ENCODE results near the gene HOXC5.

The HOXC5 gene

DNA sequence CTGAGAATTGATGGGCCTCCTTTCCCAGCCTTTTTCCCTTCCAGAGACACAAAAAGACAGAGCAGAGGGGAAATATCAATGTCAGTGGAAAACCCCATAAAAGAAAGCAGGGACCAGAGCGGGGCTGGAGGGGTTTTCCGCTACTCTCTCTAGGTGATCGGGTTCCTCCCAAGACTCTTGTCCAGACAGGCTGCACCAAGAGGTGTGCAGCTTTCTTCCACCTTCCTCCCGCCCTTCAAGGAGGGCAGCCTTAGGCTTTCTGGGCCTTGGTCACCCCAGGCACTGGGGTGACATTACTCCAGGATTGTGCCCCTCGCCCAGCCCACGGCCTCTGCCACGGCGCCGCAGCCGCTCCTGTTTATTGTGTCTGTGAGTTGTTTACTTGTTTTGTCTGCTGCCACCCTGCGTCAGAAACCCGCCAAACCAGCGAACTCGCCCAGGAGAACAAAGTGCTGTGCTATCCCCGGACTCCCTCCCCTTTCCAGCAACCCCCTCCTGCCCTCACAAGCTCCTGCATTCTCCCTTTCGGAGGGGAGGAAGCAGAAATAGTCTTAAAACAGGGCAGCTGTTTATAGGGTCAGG, 11.3 kb upstream of the HOXC5 start:
- DNase-seq, result no peak

DNA sequence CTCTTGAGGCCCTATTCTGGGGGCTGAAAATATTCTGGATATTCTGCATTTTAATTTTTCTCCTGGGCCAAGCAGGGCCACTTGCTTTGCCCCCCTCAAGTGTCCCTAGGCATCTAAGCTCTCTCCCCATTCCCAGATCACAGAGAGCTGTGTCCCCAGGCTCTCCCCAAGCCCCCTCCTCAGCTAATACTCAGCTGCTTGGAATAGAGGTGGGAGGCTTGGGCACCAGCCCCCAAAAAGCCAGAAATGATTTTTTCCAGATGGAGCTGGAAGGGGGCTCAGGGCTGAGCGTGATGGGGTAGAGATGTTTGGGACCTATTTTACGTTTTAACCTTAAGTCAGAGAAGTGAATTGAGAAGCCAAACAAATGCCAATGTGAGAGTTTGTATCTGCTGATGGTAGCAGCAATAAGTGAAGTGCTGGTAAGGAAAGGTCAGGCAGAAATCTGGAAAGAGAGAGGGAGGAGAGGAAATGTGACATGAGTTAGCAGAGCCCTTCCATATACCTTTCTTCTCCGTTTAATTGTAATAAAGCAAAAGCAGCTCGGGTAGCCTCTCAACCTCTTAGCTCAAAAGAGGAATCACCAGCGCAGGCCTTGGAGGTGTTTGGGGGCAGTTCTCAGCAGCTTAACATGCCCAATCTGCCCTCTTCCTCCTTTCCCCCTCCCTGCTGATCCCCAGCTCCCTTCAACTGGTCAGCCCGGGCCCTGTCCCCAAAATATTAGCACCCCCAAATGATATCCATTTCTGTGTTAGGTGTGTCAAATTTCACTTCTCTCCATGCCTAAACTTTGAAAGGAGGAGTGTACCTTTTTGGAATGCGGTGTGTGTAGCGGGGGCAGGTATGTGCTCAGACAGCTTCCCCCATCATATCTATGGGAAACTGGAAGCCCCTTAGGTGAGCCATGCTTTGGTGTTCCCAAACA, 9.6 kb upstream of the HOXC5 start:
- DNase-seq, result no peak

DNA sequence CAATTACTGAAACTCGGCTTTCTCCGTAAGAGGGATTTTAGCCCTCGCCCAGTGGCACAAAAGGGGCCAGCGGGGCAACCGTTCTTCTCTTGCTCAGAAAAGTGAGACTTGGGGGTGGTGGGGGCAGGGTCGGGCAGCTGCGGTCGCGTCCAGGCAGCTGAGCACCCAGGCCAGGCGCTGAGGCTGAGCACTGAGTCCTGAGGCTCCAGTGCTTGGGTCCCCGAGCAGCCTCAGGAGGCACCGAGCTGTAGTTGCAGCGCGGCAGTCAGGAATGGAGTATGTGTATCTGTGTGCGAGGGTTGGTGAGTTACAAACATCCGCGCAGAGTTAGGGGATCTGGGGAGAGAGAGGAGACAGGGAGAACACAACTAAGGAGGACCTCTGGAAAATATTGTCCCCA, 8.7 kb upstream of the HOXC5 start:
- no peak for DNase-seq

DNA sequence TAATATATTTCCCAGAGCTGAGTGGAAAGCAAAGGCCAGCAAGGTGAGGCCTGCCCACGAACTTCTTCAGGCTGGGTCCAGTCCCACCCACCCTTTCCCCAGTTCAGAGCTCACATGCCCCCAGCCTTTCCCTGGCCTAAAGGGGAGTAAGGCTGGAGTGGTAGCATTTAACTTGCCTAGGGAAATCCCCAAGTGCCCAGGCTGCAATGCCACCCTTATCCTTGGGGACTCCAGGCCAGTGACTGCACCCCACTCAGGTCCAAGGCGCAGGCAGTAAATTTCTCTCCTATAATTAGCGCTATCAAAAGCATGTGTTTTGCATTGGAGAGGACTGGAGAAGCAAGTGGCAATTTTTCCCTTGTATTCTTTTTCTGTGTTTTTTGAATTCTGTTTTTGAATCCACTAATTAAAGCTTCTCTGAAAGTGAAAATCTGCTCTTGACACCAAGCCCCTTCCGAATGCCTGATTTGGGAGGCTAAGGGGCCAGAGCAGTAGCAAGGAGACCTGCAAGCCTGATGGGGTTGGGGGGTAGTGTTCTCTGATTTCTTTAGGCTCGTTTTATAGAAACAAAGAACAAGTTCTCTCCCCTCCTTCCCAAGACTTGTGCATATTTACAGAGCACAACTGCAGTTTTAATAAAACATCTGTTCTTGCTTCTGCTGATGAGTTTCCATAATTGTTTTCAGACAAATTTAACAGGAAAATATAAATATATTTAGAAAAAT, 8.1 kb upstream of the HOXC5 start:
- DNase-seq, result no peak

DNA sequence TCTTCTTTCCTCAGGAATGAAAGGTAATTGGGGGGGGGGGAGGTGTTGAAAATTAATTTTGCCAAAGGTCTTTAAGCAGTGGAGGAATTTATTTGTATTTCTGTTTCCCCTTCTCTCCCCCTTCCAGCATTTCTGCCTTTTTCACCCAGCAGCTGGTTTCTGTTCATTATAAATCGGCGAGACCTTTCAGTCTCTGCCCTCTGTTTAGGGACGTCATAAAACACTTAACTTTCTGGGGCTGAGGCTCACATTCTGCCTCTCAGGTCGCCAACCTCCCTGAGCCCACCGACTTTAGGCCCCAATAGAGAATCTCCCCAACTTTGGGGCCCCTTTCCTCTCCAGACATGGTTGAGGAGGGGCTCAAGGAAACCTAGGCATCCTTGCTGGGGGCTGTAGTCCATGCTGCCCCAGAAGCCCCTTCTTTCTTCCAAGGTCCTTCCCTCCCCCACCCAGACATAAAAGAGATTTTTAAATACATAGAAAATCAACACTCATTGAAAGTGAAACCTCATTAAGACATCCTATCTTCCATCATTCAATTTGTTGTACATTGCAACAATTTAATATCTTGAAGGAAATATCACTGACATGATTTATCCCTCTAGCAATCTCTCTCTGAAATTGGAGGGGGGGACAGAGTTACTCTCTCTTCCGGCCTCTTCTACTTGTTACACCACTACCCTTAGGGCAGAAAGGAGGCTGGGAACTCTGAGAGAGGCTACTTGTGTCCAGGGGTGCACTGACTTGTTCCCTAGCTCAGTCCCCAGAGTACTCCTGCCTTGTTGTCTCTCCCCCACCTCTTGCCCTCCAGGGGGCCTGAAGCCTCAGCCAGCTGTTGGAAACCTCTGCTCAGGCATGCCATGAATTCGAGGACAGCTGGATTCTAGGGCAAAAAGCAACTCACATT, 7.1 kb upstream of the HOXC5 start:
- no peak for DNase-seq

DNA sequence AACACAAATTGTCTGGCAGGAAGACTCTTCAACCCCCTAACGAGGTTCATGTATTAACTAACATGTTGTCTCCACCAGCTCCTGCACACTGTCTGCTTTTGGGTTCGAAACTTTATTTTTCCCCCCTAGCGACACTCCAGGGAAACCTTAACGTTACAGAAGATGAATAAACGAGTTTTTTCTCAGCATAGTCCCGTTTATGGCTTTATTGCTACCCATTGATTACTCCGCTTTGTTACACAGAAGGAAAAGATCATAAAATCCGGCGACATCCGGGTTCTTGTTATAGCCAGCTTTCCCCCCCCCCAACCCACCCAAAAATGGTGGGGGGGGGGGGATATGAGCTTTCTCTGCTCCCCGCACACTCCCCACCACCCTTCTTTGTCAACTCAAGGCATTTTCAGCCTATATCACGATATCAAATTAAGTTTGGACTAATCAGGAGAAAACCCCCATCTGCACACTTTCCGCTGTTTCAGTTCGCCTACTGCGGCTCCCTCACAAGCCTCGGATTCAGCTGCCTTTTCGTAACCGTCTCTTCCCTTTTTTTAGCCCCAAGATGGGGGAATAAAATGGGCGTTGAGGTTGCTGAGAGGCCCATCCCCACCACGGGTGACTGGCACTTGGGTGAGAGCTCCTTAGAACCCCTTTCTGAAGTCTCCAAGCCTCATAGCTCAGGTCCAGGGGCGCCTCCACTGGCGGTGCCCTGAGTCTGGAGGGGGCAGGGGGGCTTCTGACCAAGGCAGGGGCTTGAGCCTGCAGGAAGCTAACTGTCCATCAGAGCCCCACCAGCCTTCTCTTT, 6.0 kb upstream of the HOXC5 start:
- DNase-seq, result no peak

DNA sequence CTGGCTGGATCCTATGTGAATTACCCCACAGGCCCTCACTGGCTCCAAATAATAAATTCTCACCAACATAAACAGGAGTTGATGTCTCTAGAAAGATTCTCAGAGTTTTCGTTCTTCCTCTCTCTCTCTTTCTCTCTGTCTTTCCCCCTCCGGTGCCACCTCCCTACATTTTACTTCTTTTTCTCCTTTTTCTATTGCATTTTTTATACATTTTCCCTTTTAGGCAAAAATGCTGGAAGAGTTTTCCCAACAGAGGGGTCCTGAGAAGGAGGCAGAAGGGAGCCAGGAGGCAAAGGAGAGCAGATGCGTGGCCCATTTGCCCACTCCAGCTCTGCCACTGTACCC, 5.4 kb upstream of the HOXC5 start:
- no peak for DNase-seq

DNA sequence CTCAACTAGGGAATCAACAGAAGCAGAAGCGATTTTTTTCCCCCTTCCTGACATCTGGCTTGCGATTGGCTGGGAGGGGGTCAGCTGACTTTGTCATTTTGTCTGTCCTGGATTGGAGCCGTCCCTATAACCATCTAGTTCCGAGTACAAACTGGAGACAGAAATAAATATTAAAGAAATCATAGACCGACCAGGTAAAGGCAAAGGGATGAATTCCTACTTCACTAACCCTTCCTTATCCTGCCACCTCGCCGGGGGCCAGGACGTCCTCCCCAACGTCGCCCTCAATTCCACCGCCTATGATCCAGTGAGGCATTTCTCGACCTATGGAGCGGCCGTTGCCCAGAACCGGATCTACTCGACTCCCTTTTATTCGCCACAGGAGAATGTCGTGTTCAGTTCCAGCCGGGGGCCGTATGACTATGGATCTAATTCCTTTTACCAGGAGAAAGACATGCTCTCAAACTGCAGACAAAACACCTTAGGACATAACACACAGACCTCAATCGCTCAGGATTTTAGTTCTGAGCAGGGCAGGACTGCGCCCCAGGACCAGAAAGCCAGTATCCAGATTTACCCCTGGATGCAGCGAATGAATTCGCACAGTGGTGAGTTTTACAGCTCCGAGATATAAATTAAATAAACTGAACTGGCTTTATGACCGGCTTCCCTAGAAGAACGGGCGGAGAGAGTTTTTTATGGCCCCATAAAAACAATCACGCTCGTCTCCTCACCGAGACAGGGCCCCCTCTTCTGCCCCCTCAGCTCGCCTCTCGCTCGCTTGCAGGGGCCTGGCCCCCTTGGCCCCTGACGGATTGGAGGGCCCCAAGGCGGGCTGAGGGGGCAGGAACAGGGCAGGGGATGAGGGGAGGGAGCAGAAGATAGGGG, 4.3 kb upstream of the HOXC5 start, which contains the start of gene HOXC6:
TSS of gene HOXC6 (plus strand) at position 127 of the 888 bp plus-strand sequence. CDS start at position 209, 82 bp downstream.
- DNase-seq, result no peak

DNA sequence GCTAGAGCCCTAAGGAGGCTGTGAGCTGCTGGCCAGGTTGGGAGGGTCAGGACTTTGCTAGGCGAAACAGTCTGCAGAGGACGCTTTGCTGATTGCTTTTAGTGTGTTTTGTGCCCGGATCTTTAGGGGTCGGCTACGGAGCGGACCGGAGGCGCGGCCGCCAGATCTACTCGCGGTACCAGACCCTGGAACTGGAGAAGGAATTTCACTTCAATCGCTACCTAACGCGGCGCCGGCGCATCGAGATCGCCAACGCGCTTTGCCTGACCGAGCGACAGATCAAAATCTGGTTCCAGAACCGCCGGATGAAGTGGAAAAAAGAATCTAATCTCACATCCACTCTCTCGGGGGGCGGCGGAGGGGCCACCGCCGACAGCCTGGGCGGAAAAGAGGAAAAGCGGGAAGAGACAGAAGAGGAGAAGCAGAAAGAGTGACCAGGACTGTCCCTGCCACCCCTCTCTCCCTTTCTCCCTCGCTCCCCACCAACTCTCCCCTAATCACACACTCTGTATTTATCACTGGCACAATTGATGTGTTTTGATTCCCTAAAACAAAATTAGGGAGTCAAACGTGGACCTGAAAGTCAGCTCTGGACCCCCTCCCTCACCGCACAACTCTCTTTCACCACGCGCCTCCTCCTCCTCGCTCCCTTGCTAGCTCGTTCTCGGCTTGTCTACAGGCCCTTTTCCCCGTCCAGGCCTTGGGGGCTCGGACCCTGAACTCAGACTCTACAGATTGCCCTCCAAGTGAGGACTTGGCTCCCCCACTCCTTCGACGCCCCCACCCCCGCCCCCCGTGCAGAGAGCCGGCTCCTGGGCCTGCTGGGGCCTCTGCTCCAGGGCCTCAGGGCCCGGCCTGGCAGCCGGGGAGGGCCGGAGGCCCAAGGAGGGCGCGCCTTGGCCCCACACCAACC, 3.1 kb upstream of the HOXC5 start:
- DNase-seq, result no peak

DNA sequence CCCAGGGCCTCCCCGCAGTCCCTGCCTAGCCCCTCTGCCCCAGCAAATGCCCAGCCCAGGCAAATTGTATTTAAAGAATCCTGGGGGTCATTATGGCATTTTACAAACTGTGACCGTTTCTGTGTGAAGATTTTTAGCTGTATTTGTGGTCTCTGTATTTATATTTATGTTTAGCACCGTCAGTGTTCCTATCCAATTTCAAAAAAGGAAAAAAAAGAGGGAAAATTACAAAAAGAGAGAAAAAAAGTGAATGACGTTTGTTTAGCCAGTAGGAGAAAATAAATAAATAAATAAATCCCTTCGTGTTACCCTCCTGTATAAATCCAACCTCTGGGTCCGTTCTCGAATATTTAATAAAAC, 2.4 kb upstream of the HOXC5 start:
- no peak for DNase-seq

DNA sequence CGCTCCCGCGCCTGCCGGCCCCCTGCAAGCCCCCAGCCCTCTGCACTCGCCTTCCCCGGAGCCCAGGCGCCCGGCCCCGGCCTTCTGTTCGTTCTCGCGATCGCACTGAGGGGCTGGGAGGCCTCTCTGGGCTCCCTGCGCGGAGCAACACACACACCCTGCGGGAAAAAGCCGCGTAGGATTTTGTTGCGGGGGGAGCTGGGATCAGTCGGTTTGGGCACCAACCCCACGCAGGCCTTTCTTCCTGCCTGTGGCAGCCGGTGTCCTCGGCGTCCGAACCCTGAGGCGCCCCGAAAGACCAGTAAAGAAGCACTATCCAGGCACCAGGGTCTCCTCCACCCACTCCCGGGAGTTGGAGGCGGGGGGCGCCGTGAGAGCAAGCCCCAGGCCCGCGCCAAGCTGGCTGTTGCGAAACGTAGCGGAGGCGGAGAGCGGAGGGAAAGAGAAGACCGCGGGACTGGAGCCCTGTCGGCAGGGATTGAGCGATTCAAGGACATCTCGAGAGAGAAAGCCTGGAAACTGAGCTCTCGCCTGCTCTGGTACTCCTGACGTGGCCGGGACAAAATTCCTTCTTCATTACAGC, 1.9 kb upstream of the HOXC5 start:
- DNase-seq, result no peak

DNA sequence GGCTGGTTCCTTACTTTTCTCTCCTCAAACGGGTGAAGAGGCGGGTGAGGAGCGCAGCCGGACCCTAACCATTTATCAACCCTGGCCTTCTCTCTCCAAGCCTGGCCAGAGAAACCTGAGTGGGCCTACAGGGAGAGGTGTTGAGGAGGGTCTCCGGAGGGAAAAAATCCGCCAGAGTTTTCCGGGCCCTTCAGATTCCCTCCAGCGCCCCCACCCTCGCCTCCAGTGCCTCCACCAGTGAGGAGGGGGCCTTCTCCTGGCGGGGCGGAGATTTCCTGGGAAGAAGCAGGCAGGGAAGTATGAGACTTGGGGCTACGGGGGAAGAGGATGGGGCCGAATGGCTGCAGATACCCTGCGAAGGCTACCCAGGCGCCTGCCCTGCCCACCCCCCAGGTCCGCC, 1.4 kb upstream of the HOXC5 start:
- DNase-seq, result no peak

DNA sequence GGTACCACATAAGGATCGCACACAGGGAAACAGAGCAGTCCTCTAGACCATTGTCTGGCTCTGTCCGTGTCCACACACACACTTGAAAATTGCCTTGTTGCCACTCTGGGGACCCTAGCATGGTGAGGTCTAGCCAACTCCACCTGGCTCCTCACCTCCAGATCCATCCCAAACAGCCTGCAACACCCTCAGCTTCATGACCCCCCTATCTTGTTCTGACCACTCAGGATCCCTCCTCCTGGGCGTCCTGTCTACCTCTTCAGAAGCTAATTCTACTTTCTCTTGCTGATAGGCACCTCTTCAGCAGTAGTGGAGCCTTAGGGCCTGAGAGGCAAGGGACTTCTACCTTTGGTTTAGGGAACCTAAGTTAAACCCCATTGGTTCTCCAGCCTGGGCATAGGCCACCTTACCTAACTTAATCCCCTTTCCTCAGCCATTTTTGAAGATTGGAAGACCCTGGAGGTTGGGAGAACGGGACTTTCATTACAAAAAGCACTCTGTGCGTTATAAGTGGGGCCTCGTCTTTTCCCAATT, 697 bp upstream of the HOXC5 start:
- no peak for DNase-seq

DNA sequence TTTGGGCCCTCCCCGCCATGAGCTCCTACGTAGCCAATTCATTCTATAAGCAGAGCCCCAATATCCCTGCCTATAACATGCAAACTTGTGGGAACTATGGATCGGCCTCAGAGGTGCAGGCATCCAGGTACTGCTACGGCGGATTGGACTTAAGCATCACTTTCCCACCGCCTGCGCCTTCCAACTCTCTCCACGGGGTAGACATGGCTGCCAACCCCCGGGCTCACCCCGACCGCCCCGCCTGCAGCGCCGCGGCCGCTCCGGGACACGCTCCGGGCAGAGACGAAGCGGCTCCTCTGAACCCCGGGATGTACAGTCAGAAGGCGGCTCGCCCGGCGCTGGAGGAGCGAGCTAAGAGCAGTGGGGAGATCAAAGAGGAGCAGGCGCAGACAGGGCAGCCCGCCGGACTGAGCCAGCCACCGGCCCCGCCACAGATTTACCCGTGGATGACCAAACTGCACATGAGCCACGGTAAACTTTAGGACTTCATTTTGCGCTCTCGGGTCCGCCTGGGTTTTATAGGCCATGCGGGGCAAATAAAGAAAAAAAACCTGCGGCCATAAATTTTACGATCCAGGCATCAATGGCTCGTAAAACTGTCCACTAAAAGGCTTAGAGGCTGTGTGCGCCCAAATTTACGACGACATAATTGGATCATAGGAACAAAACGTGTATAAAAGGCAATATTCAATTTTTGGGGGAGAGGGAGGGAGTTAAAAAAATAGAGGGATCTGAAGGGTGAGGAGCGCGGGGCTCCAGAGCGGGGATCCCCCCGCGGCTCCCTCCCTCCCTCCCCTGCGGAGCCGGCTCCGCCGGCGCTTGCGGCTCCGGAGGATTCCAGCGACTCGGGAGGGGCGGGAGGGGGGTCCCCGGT, 493 bp downstream of the HOXC5 start:
- no peak for DNase-seq

DNA sequence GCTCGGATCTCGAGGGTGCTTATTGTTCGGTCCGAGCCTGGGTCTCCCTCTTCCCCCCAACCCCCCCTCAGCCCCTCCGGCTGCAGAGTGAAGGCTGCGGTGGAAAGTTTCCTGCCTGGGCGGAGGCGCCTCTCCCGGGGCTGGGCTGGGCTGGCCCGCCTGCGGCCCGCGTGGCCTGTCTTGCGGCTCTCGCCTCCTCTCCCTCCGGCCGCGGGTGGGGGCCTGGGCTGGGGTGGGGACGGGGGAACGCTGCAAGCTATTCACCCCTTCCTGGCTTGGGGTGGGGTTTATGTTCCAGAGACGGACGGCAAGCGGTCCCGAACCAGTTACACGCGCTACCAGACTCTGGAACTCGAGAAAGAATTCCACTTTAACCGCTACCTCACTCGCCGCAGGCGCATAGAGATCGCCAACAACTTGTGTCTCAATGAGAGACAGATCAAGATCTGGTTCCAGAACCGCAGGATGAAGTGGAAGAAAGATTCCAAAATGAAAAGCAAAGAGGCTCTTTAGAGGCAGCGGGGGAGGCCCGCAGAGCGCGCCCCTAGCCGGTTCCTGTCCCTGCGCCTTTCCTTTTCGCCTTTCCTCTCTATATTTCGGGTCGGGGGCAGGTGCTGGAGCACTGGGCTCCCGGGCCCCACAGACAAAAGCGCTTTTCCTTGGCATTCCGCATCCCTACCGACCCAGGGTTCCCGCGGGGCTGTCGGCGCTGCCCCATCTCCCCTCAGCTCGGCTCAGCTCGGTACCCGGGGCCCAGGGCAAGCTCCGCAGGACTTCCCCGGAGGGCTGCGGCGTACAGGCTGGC, 1.3 kb downstream of the HOXC5 start:
- DNase-seq, result no peak

DNA sequence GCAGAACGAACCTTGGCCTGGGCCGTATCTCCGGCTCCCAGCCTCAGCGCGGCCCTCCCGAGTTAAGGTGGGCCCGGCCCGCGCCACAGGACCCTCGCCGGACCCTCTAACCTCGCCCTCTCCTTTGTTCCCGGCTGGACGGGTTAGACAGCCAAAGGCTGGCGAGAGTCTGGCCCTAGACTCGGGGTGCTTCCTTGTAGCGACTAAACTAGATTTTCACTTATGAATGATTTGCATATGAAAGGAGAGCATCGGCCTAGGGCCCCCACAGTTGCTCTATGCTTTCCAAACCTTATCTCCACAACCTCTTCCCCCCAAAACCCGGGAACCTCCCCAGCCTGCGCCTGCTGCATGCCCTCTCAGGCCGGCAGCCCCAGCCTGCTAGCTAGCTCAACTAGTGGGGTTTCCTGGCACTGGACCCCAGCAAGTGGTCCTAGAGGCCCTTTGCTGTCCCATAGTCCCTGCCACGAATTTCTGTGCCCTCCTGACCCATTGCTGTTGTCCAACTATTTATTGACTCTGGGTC, 2.0 kb downstream of the HOXC5 start:
- DNase-seq, result no peak
